ENCODE results near the gene PTPRJ. TPM values are rescaled to one million over a fixed set of nuclear protein-coding genes. Genes with fewer than 3 reads are reported as not detected.

The PTPRJ gene
- total and polyA plus RNA-seq, 2 donors (not counting 3 experiments of a cell fraction or from before 2014, with no cell fraction given) = 3.1 to 7.7 TPM

DNA sequence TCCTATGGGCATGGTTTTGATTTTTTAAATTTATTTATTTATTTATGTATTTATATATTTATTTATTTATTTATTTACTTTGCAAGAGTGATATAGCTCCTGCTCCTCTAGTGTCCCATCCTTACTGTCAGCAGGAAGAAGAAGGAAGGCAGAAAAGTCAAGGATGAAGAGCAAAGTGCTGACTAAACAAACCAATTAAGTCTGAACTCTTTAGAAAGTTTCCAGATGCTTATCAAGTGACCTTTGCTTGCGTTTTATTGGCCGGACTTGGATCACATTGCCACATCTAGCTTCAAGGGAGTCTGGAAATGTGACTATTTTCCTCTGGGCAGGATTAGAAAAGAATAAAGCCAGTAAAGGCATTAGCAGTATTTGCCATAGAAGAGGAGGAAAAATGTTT lies 227.5 kb downstream of the PTPRJ start:
- BruUV-seq (replicated peaks) = no TSS peak
- DNase-seq (ENCODE audit: low read depth, low spot score) = no peak
- H4K20me1 ChIP-seq (replicated peaks; ENCODE audit: control insufficient read depth, extremely low read depth, insufficient read depth, low read length) = no peaks in the 10 kb centered on the region
- no peaks in the 10 kb centered on the region for H3K9me3 ChIP-seq (replicated peaks; ENCODE audit: control insufficient read depth, insufficient read depth, low read length)
- ChIA-PET POLR2A (no interaction called here), CTCF (no interaction called here)
- H3K27ac ChIP-seq (ENCODE audit: insufficient read depth, low read depth, low read length) = no peak overlapping the region
- H3K36me3 ChIP-seq (ENCODE audit: control insufficient read depth in 2 of 2, extremely low read depth in 1 of 2, insufficient read depth in 2 of 2, low read length in 2 of 2) = no peaks in the 10 kb centered on the region
- no peak overlapping the region for H3K9ac ChIP-seq (replicated peaks; ENCODE audit: extremely low read depth, insufficient read depth, low read length)
- FAIRE-seq = no peak
- no peak overlapping the region for H2AFZ ChIP-seq (ENCODE audit: low read depth, low read length)
- no peaks in the 10 kb centered on the region for H3K27me3 ChIP-seq (ENCODE audit: control insufficient read depth in 2 of 2, insufficient read depth in 2 of 2, low read length in 2 of 2)
- no peaks in the 10 kb centered on the region for H3K9me1 ChIP-seq (replicated peaks; ENCODE audit: control insufficient read depth, extremely low read depth, insufficient read depth, low read length)
- no peaks in the 10 kb centered on the region for H3K79me2 ChIP-seq (ENCODE audit: control insufficient read depth, insufficient read depth, low read length)
- dilution Hi-C loops (cut with MboI; ENCODE audit: extremely low pct_ligation_motif_present, low sequenced_read_pairs) = no loop called here
- intact Hi-C loops (cut with micrococcal nuclease) = no loop called here
- no peak overlapping the region for H3K4me2 ChIP-seq (ENCODE audit: insufficient read depth, low read length)
- H3K4me1 ChIP-seq (ENCODE audit: control insufficient read depth, extremely low read depth, insufficient read depth, low read length) = no peaks in the 10 kb centered on the region
- no peak overlapping the region for H3K4me3 ChIP-seq (replicated peaks in 1 of 3; ENCODE audit: insufficient read depth in 1 of 3, low read depth in 1 of 3, low read length in 3 of 3)
- TF ChIP-seq JUN (IDR thresholded peaks at IDR 0.05; ENCODE audit: borderline replicate concordance, insufficient read depth, insufficient read length, low read depth) (no peak), EZH2 (IDR thresholded peaks at IDR 0.05; ENCODE audit: borderline replicate concordance, low read depth, low read length, severe bottlenecking) (no peak)
- TF ChIP-seq, protein P1, sequence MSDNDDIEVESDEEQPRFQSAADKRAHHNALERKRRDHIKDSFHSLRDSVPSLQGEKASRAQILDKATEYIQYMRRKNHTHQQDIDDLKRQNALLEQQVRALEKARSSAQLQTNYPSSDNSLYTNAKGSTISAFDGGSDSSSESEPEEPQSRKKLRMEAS (IDR thresholded peaks at IDR 0.05; ENCODE audit: insufficient read depth, insufficient read length) = no peak

DNA sequence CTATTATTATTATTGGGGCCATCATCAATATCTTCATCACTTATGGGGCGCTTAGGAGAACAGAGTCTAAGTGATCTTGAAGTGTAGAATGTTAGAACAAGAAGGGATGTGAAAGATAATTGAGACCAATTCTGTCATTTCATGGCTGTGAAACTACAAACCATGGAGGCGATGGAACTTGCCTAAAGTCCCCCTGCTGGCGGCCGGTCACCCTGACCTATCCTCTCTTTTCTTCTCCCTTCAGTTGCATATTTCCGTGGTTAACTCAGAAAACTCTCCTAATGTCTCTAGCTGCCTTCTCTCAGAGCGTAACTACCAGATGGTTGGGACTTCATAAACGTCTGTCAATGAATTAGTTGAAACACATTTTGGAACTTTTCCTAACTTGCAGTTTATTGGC lies 229.7 kb downstream of the PTPRJ start:
- no peaks in the 10 kb centered on the region for H3K79me2 ChIP-seq (ENCODE audit: control insufficient read depth, insufficient read depth, low read length)
- H3K36me3 ChIP-seq (ENCODE audit: control insufficient read depth in 2 of 2, extremely low read depth in 1 of 2, insufficient read depth in 2 of 2, low read length in 2 of 2) = no peaks in the 10 kb centered on the region
- no peaks in the 10 kb centered on the region for H4K20me1 ChIP-seq (replicated peaks; ENCODE audit: control insufficient read depth, extremely low read depth, insufficient read depth, low read length)
- DNase-seq (ENCODE audit: low read depth, low spot score) (no peak), FAIRE-seq (no peak)
- H3K4me1 ChIP-seq (ENCODE audit: control insufficient read depth, extremely low read depth, insufficient read depth, low read length) = no peaks in the 10 kb centered on the region
- H3K9me3 ChIP-seq (replicated peaks; ENCODE audit: control insufficient read depth, insufficient read depth, low read length) = no peaks in the 10 kb centered on the region
- no peak overlapping the region for H3K4me2 ChIP-seq (ENCODE audit: insufficient read depth, low read length)
- dilution Hi-C loops (cut with MboI; ENCODE audit: extremely low pct_ligation_motif_present, low sequenced_read_pairs) (no loop called here), intact Hi-C loops (cut with micrococcal nuclease) (no loop called here)
- ChIA-PET CTCF (no interaction called here), POLR2A (no interaction called here)
- no peak overlapping the region for H3K9ac ChIP-seq (replicated peaks; ENCODE audit: extremely low read depth, insufficient read depth, low read length)
- TF ChIP-seq EZH2 (IDR thresholded peaks at IDR 0.05; ENCODE audit: borderline replicate concordance, low read depth, low read length, severe bottlenecking) = no peak
- no peak for TF ChIP-seq GATA2 (IDR thresholded peaks at IDR 0.05; ENCODE audit: insufficient read depth, insufficient read length, low read depth, low read length)
- TF ChIP-seq, protein P1 (IDR thresholded peaks at IDR 0.05; ENCODE audit: insufficient read depth, insufficient read length) = no peak
- TF ChIP-seq FOS (IDR thresholded peaks at IDR 0.05; ENCODE audit: borderline replicate concordance, insufficient read depth, low read length) = no peak
- TF ChIP-seq, protein P2, sequence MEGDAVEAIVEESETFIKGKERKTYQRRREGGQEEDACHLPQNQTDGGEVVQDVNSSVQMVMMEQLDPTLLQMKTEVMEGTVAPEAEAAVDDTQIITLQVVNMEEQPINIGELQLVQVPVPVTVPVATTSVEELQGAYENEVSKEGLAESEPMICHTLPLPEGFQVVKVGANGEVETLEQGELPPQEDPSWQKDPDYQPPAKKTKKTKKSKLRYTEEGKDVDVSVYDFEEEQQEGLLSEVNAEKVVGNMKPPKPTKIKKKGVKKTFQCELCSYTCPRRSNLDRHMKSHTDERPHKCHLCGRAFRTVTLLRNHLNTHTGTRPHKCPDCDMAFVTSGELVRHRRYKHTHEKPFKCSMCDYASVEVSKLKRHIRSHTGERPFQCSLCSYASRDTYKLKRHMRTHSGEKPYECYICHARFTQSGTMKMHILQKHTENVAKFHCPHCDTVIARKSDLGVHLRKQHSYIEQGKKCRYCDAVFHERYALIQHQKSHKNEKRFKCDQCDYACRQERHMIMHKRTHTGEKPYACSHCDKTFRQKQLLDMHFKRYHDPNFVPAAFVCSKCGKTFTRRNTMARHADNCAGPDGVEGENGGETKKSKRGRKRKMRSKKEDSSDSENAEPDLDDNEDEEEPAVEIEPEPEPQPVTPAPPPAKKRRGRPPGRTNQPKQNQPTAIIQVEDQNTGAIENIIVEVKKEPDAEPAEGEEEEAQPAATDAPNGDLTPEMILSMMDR (IDR thresholded peaks at IDR 0.05; ENCODE audit: extremely low read depth in 1 of 2, insufficient read depth in 1 of 2, low read depth in 1 of 2, low read length in 2 of 2) = peak in 1 of 2 donors; percentile 27
- H3K9me1 ChIP-seq (replicated peaks; ENCODE audit: control insufficient read depth, extremely low read depth, insufficient read depth, low read length) = no peaks in the 10 kb centered on the region
- H3K27me3 ChIP-seq (ENCODE audit: control insufficient read depth in 2 of 2, insufficient read depth in 2 of 2, low read length in 2 of 2) = no peaks in the 10 kb centered on the region
- no TSS peak for BruUV-seq (replicated peaks)
- no peak overlapping the region for H3K4me3 ChIP-seq (replicated peaks in 1 of 3; ENCODE audit: insufficient read depth in 1 of 3, low read depth in 1 of 3, low read length in 3 of 3)
- H3K27ac ChIP-seq (ENCODE audit: insufficient read depth, low read depth, low read length) = no peak overlapping the region
- no peak overlapping the region for H2AFZ ChIP-seq (ENCODE audit: low read depth, low read length)

Measured in endothelial cell of umbilical vein (primary cell).